Keratinocyte (primary cell): Measurements from ENCODE around the gene KDM3B. TPM values are rescaled to one million over a fixed set of nuclear protein-coding genes. Genes with fewer than 3 reads are reported as not detected.

Experiments used
- DNase-seq: peaks from one replicate; pipeline ENCODE4 v3.0.0-alpha.2; 2011; ENCODE audit warnings: low read depth, missing footprints, low spot score
- FAIRE-seq: peaks from 2 replicates; lab custom pipeline; 2011; peaks lifted over from hg19 to GRCh38; lab: Jason Lieb, UNC
- H2AFZ ChIP-seq: 2 replicates; pipeline ENCODE4 v1.6.0; 2012; ENCODE audit warnings: low read length, control low read depth, inconsistent platforms; ENCODE audit not compliant: control insufficient read depth
- H3K27ac ChIP-seq: 2 replicates; pipeline ENCODE4 v1.5.1; 2011; ENCODE audit warnings: low read length; ENCODE audit not compliant: control insufficient read depth, insufficient read depth
- H3K27me3 ChIP-seq: 3 replicates; pipeline ENCODE4 v1.6.0; 2011; ENCODE audit warnings: low read length; ENCODE audit not compliant: control insufficient read depth, insufficient read depth; ENCODE audit errors: extremely low read depth
- H3K36me3 ChIP-seq, 2 experiments: 2 replicates in 1 of 2; 3 replicates in 1 of 2; pipeline ENCODE4 v1.5.1; 2011; ENCODE audit warnings: low read length in 2 of 2, mild to moderate bottlenecking in 1 of 2; ENCODE audit not compliant: control insufficient read depth in 2 of 2, insufficient read depth in 2 of 2; ENCODE audit errors: extremely low read depth in 1 of 2
- H3K4me1 ChIP-seq: 3 replicates; pipeline ENCODE4 v1.5.1; 2011; ENCODE audit warnings: low read length; ENCODE audit not compliant: control insufficient read depth, insufficient read depth; ENCODE audit errors: extremely low read depth
- H3K4me2 ChIP-seq: 3 replicates; pipeline ENCODE4 v1.6.0; 2011; ENCODE audit warnings: low read depth, low read length; ENCODE audit not compliant: control insufficient read depth, insufficient read depth; ENCODE audit errors: extremely low read depth
- H3K4me3 ChIP-seq, 3 experiments: fragments of 200-600 bp in 1 of 3; sonication (generic) in 1 of 3; 2 replicates in 2 of 3; 3 replicates in 1 of 3; pipeline ENCODE4 v1.5.1; 2011 to 2016; ENCODE audit warnings: low read length in 3 of 3, mild to moderate bottlenecking in 3 of 3, control low read depth in 2 of 3, inconsistent platforms in 1 of 3, low read depth in 1 of 3, mixed read lengths in 1 of 3, mixed run types in 1 of 3, moderate library complexity in 1 of 3; ENCODE audit not compliant: control insufficient read depth in 2 of 3, insufficient read depth in 2 of 3; ENCODE audit errors: extremely low read depth in 1 of 3
- H3K79me2 ChIP-seq: 2 replicates; pipeline ENCODE4 v1.6.0; 2012; ENCODE audit warnings: low read length; ENCODE audit not compliant: control insufficient read depth, insufficient read depth
- H3K9ac ChIP-seq: 3 replicates; pipeline ENCODE4 v1.6.0; 2011; ENCODE audit warnings: low read length; ENCODE audit not compliant: control insufficient read depth, insufficient read depth; ENCODE audit errors: extremely low read depth
- H3K9me1 ChIP-seq: 3 replicates; pipeline ENCODE4 v1.6.0; 2011; ENCODE audit warnings: low read length; ENCODE audit not compliant: control insufficient read depth, insufficient read depth; ENCODE audit errors: extremely low read depth
- H3K9me3 ChIP-seq: 2 replicates; pipeline ENCODE4 v1.5.1; 2012; ENCODE audit warnings: low read depth, low read length; ENCODE audit not compliant: control insufficient read depth
- H4K20me1 ChIP-seq: 3 replicates; pipeline ENCODE4 v1.6.0; 2011; ENCODE audit warnings: low read length; ENCODE audit not compliant: control insufficient read depth, insufficient read depth; ENCODE audit errors: extremely low read depth
- EZH2 ChIP-seq: IDR thresholded peaks from one replicate; pipeline ENCODE4 v1.6.1; 2012; ENCODE audit warnings: inconsistent platforms, mild to moderate bottlenecking, low read length, moderate library complexity
- dilution Hi-C: fragments of 300-500 bp; cut with MboI; formaldehyde crosslinking; loops from one replicate; pipeline ENCODE4 v1.7.0; 2020; ENCODE audit warnings: low sequenced_read_pairs; ENCODE audit not compliant: extremely low pct_ligation_motif_present
- polyA plus RNA-seq, 5 experiments: library from polyadenylated mRNA; depleted of rRNA in 3 of 5; stranded (reverse) in 3 of 5; stranded (forward) in 1 of 5; unstranded in 1 of 5; fragments of >200 nt; gene quantifications; 1 replicate in 1 of 5; 2 replicates in 3 of 5; 3 replicates in 1 of 5; pipeline versions ENCODE4 v1.2.1 to v1.2.3, GENCODE V29; 2011 to 2012; ENCODE audit warnings: missing spikeins in 2 of 5, low read depth in 1 of 5, low replicate concordance in 1 of 5
- TF ChIP-seq, protein P1 (sequence below), 3 experiments: IDR thresholded peaks in 1 of 3; conservative IDR thresholded peaks in 1 of 3; optimal IDR thresholded peaks in 1 of 3; 2 replicates in 2 of 3; 3 replicates in 1 of 3; pipeline versions ENCODE3 to v1.5.1; 2011; ENCODE audit warnings: low read length in 3 of 3, mild to moderate bottlenecking in 3 of 3, moderate library complexity in 2 of 3, control low read depth in 1 of 3, inconsistent platforms in 1 of 3; ENCODE audit not compliant: insufficient read depth in 2 of 3; ENCODE audit errors: extremely low read depth in 1 of 3

The KDM3B gene
- polyA plus RNA-seq, 1 donor (not counting 4 experiments of a cell fraction or from before 2014, with no cell fraction given): 28.8 TPM

DNA sequence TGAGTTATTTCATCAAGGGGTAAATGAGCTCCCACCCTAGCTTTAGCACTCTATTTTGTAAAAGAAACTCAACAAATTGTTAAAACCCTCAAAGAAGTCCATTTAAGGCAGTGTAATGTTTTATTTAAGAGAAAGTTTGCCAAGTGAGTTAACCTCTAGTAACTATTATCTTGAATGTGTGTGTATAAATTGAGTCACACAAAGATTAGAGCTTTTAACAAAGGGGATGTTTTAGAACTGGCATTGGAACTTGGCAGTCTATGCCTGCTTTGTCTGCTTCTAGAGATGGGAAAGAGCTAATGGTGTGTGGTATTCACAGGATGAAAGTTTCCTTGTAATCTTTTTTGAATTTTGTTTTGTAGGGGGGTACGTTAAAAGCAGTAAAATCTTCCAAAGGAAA lies 33.2 kb downstream of the KDM3B start:
- Histone ChIP-seq H3K4me1 (no peaks in the 10 kb centered on the region), H3K79me2 (no peaks in the 10 kb centered on the region), H3K27ac (no peak overlapping the region), H2AFZ (no peak overlapping the region), H3K27me3 (no peaks in the 10 kb centered on the region), H3K9me1 (no peaks in the 10 kb centered on the region), H4K20me1 (no peaks in the 10 kb centered on the region), H3K36me3 (peaks cover 10 to 16% of the 10 kb centered on the region in 2 experiments), H3K4me2 (no peak overlapping the region), H3K4me3 (no peak overlapping the region), H3K9ac (no peak overlapping the region), H3K9me3 (no peaks in the 10 kb centered on the region)
- FAIRE-seq: no peak
- TF ChIP-seq, protein P1, sequence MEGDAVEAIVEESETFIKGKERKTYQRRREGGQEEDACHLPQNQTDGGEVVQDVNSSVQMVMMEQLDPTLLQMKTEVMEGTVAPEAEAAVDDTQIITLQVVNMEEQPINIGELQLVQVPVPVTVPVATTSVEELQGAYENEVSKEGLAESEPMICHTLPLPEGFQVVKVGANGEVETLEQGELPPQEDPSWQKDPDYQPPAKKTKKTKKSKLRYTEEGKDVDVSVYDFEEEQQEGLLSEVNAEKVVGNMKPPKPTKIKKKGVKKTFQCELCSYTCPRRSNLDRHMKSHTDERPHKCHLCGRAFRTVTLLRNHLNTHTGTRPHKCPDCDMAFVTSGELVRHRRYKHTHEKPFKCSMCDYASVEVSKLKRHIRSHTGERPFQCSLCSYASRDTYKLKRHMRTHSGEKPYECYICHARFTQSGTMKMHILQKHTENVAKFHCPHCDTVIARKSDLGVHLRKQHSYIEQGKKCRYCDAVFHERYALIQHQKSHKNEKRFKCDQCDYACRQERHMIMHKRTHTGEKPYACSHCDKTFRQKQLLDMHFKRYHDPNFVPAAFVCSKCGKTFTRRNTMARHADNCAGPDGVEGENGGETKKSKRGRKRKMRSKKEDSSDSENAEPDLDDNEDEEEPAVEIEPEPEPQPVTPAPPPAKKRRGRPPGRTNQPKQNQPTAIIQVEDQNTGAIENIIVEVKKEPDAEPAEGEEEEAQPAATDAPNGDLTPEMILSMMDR (optimal IDR thresholded peaks at IDR 0.05 in 1 of 3, IDR thresholded peaks at IDR 0.05 in 1 of 3, conservative IDR thresholded peaks at IDR 0.05 in 1 of 3; ENCODE audit: extremely low read depth in 1 of 3, insufficient read depth in 2 of 3, low read length in 3 of 3): no peak
- TF ChIP-seq EZH2: no peak
- dilution Hi-C loops: no loop called here
- DNase-seq: no peak

DNA sequence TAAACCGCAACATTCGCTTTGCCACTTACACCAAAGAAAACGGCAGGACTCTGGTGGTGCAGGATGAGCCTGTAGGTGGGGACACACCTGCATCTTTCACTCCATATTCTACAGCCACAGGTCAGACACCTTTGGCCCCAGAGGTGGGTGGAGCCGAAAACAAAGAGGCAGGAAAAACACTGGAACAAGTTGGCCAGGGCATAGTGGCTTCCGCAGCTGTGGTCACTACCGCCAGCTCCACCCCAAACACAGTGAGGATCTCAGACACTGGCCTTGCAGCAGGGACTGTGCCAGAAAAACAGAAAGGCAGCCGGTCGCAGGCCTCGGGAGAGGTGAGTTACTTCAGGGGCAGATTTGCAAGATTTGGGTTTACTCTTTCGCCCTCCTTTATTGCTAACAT lies 33.8 kb downstream of the KDM3B start:
- H3K9me3 ChIP-seq: no peaks in the 10 kb centered on the region
- dilution Hi-C loops: no loop called here
- H2AFZ ChIP-seq: no peak overlapping the region
- peaks cover 15 to 17% of the 10 kb centered on the region in 2 experiments for H3K36me3 ChIP-seq
- no peak for TF ChIP-seq EZH2
- TF ChIP-seq, protein P1 (optimal IDR thresholded peaks at IDR 0.05 in 1 of 3, IDR thresholded peaks at IDR 0.05 in 1 of 3, conservative IDR thresholded peaks at IDR 0.05 in 1 of 3; ENCODE audit: extremely low read depth in 1 of 3, insufficient read depth in 2 of 3, low read length in 3 of 3): no peak
- no peaks in the 10 kb centered on the region for H3K4me1 ChIP-seq
- FAIRE-seq: no peak
- H4K20me1 ChIP-seq: no peaks in the 10 kb centered on the region
- no peak overlapping the region for H3K27ac ChIP-seq
- H3K4me3 ChIP-seq: no peak overlapping the region
- DNase-seq: no peak
- H3K9me1 ChIP-seq: no peaks in the 10 kb centered on the region
- no peak overlapping the region for H3K4me2 ChIP-seq
- H3K27me3 ChIP-seq: no peaks in the 10 kb centered on the region
- H3K9ac ChIP-seq: no peak overlapping the region
- no peaks in the 10 kb centered on the region for H3K79me2 ChIP-seq
